ENCODE data around the gene UBQLN4. TPM values are rescaled to one million over a fixed set of nuclear protein-coding genes. Genes with fewer than 3 reads are reported as not detected.

UBQLN4 gene
- total RNA-seq, 1 donor from 2014 or later: 36.4 TPM

GRCh38 chr1:156080863-156081179 lies 27.2 kb upstream of the UBQLN4 start:
- H3K9me3 Mint-ChIP-seq (ENCODE audit: unreplicated experiment): no peaks in the 10 kb centered on the region
- no peak for TF ChIP-seq CTCF (IDR thresholded peaks at IDR 0.05)
- H3K4me3 Mint-ChIP-seq (ENCODE audit: unreplicated experiment): peak overlapping the region; percentile 92
- no peak for DNase-seq (ENCODE audit: extremely low spot score, unreplicated experiment)
- H3K27me3 Mint-ChIP-seq (ENCODE audit: unreplicated experiment): no peaks in the 10 kb centered on the region
- peak overlapping the region; percentile 80 for H3K27ac Mint-ChIP-seq (ENCODE audit: unreplicated experiment)
- peaks cover 5% of the 10 kb centered on the region for H3K36me3 Mint-ChIP-seq (ENCODE audit: unreplicated experiment)
- peaks cover 75% of the 10 kb centered on the region for H3K4me1 Mint-ChIP-seq (ENCODE audit: unreplicated experiment)

GRCh38 chr1:156080241-156080862 lies 26.8 kb upstream of the UBQLN4 start:
- H3K4me1 Mint-ChIP-seq (ENCODE audit: unreplicated experiment): peaks cover 78% of the 10 kb centered on the region
- no peak for TF ChIP-seq CTCF (IDR thresholded peaks at IDR 0.05)

GRCh38 chr1:156079762-156080161 lies 26.2 kb upstream of the UBQLN4 start:
- Mint-ChIP-seq H3K27ac (ENCODE audit: unreplicated experiment) (no peak overlapping the region), H3K27me3 (ENCODE audit: unreplicated experiment) (no peaks in the 10 kb centered on the region), H3K4me1 (ENCODE audit: unreplicated experiment) (peaks cover 75% of the 10 kb centered on the region), H3K4me3 (ENCODE audit: unreplicated experiment) (peak overlapping the region; percentile 92), H3K9me3 (ENCODE audit: unreplicated experiment) (no peaks in the 10 kb centered on the region), H3K36me3 (ENCODE audit: unreplicated experiment) (peaks cover 10% of the 10 kb centered on the region)
- no peak for DNase-seq (ENCODE audit: extremely low spot score, unreplicated experiment)
- no peak for TF ChIP-seq CTCF (IDR thresholded peaks at IDR 0.05)

More at GRCh38 chr1:156080241-156080862, 26.8 kb upstream of the UBQLN4 start:
- Mint-ChIP-seq H3K27ac (ENCODE audit: unreplicated experiment) (peak overlapping the region; percentile 80), H3K27me3 (ENCODE audit: unreplicated experiment) (no peaks in the 10 kb centered on the region), H3K36me3 (ENCODE audit: unreplicated experiment) (peaks cover 8% of the 10 kb centered on the region), H3K9me3 (ENCODE audit: unreplicated experiment) (no peaks in the 10 kb centered on the region), H3K4me3 (ENCODE audit: unreplicated experiment) (peak overlapping the region; percentile 92)
- DNase-seq (ENCODE audit: extremely low spot score, unreplicated experiment): no peak

- Mint-ChIP-seq H3K4me1 (ENCODE audit: unreplicated experiment) (peaks cover 69% of the 10 kb centered on the region), H3K9me3 (ENCODE audit: unreplicated experiment) (no peaks in the 10 kb centered on the region), H3K27me3 (ENCODE audit: unreplicated experiment) (no peaks in the 10 kb centered on the region), H3K36me3 (ENCODE audit: unreplicated experiment) (peaks cover 15% of the 10 kb centered on the region), H3K27ac (ENCODE audit: unreplicated experiment) (peak overlapping the region; percentile 32), H3K4me3 (ENCODE audit: unreplicated experiment) (peak overlapping the region; percentile 36)
- DNase-seq (ENCODE audit: extremely low spot score, unreplicated experiment): no peak
- no peak for TF ChIP-seq CTCF (IDR thresholded peaks at IDR 0.05)
These were observed 25.1 kb upstream of the UBQLN4 start for GRCh38 chr1:156078728-156079127.

- peak overlapping the region; percentile 54 for H3K27ac Mint-ChIP-seq (ENCODE audit: unreplicated experiment)
- H3K4me1 Mint-ChIP-seq (ENCODE audit: unreplicated experiment): peaks cover 64% of the 10 kb centered on the region
- peaks cover 18% of the 10 kb centered on the region for H3K36me3 Mint-ChIP-seq (ENCODE audit: unreplicated experiment)
- no peaks in the 10 kb centered on the region for H3K27me3 Mint-ChIP-seq (ENCODE audit: unreplicated experiment)
- no peak for DNase-seq (ENCODE audit: extremely low spot score, unreplicated experiment)
- H3K9me3 Mint-ChIP-seq (ENCODE audit: unreplicated experiment): no peaks in the 10 kb centered on the region
- no peak for TF ChIP-seq CTCF (IDR thresholded peaks at IDR 0.05)
- peak overlapping the region; percentile 52 for H3K4me3 Mint-ChIP-seq (ENCODE audit: unreplicated experiment)
These were observed 23.8 kb upstream of the UBQLN4 start for GRCh38 chr1:156077430-156077760.
